C4-2B (cell line): Measurements from ENCODE around the gene ASAP2.

Experiments used
- H3K27ac ChIP-seq: fragments of 450-650 bp; 2 replicates; pipeline ENCODE4 v1.5.1; 2017
- CTCF ChIP-seq: fragments of 450-650 bp; conservative IDR thresholded peaks from 2 replicates; pipeline ENCODE4 v1.5.1; 2017; ENCODE audit warnings: mild to moderate bottlenecking
- ZFX ChIP-seq: fragments of 450-650 bp; IDR thresholded peaks from 2 replicates; pipeline ENCODE4 v1.6.1; 2017

ASAP2 gene

DNA sequence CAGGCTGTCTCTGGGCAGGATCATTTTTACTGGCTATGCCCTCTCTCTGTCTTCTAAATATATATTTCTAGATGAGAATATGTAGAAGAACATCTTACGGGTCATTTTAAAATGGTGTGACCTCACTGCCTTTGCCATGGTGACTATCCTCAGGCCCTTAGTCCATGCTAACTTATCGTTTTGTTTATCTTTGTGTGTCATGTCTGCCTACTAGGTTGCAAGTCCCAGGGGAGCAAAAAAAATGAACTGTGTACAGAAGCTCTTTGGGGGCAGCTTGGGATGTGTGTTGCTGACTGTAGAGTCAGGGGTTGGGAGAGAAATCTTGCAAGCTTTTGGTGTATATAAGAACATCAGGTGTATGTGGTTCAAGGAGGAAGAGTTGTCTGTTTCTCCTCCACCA lies 227.9 kb downstream of the ASAP2 start:
- H3K27ac ChIP-seq = no peak overlapping the region
- TF ChIP-seq CTCF (no peak), ZFX (no peak)

DNA sequence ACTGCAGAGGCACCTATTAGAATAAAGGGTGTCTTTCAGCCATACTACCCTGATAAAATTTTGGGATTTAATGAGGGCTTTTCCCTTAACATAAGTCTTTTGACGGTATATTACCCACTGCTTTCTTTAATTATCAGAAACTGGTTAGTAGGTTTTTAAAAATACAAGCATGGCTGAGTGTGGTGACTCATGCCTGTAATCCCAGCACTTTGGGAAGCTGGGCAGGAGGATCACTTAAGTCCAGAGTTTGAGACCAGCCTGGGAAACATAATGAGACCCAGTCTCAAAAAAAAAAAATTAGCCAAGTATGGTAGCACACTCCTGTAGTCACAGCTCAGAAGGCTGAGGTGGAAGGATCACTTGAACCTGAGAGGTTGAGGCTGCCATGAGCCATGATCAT lies 232.9 kb downstream of the ASAP2 start:
- H3K27ac ChIP-seq = no peak overlapping the region
- TF ChIP-seq ZFX = no peak
- no peak for TF ChIP-seq CTCF

DNA sequence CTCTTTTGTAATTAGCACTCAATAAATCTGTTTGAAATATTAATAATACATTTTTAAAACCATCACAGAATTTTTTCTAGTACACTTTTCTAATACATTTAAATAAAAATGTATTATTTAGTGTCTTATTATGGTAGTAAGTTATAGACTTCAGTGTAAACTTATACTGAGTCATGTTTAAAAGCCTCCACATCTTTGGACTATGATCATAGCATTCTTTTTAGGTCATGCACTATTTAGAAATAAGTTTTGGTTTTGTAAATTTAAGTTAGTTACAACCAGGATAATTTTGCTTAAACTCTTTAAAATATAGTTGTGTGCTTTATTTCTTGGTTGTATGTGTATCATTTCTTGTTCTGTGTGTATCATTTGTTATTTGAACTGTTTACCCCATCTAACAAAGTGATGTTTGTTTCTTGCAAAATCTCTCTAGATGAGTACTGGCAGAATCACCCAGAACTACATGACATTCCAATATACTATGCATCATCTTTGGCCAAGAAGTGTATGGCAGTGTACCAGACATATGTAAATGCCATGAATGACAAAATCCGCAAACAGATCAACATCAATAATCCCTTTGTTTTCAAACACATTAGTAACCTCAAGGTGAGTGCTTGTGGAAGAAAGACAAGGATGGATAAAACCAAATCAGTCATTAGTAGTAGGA lies 233.6 kb downstream of the ASAP2 start:
- no peak overlapping the region for H3K27ac ChIP-seq
- no peak for TF ChIP-seq CTCF
- no peak for TF ChIP-seq ZFX

DNA sequence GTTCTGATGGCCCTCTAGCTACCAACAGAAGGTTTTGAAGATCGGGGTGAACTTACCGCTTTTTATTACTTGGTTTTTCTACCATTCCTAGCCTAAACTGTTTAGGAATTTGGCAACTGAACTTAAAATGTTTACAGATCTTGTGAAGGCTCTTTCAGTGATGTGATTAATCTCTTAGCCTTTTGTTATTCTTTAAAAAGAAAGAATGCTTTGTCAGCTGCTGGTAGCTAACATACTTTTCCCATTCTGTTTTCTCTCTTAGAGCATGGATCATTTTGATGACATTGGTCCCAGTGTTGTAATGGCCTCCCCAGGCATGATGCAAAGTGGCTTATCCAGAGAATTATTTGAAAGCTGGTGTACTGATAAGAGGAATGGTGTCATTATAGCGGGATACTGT lies 234.9 kb downstream of the ASAP2 start:
- no peak overlapping the region for H3K27ac ChIP-seq

GRCh38 chr2:9443526-9443925 lies 236.9 kb downstream of the ASAP2 start:
- TF ChIP-seq CTCF (no peak), ZFX (no peak)
- H3K27ac ChIP-seq = no peak overlapping the region

More for the DNA sequence above, 234.9 kb downstream of the ASAP2 start:
- TF ChIP-seq CTCF (no peak), ZFX (no peak)

GRCh38 chr2:9445089-9445488 lies 238.5 kb downstream of the ASAP2 start:
- H3K27ac ChIP-seq = no peak overlapping the region
- no peak for TF ChIP-seq CTCF
- no peak for TF ChIP-seq ZFX

GRCh38 chr2:9451231-9451630 lies 244.6 kb downstream of the ASAP2 start:
- H3K27ac ChIP-seq = 0 out of 2 replicates have a peak overlapping the region, but pooled peaks have one; percentile 8
- no peak for TF ChIP-seq CTCF
- no peak for TF ChIP-seq ZFX
